ENCODE results near the gene LIPE. TPM values are rescaled to one million over a fixed set of nuclear protein-coding genes. Genes with fewer than 3 reads are reported as not detected.

LIPE gene
- total RNA-seq (2014; rRNA removed) (2.1 and 3.7 TPM in 2 replicates), Bru-seq, nascent RNA (percentile 33 among the genes with signal in this experiment), BruChase-seq, experiment 1, labeled RNA remaining after a 6-hour chase (percentile 26 among the genes with signal in this experiment), BruChase-seq, experiment 2, labeled RNA remaining after a 2-hour chase (percentile 27 among the genes with signal in this experiment)
- long read RNA-seq, partial matches to known transcripts = 0 of 1 reads
- long read RNA-seq, other reads (novel, unspliced or antisense) = 1 of 1 reads

- intact Hi-C loops (cut with micrococcal nuclease) = no loop called here
- no peaks in the 10 kb centered on the region for H3K79me2 ChIP-seq (ENCODE audit: low read length)
- no peak within 1 kb of the TSS for H3K9ac ChIP-seq (ENCODE audit: low read length)
- no peak within 1 kb of the TSS for H3K27ac ChIP-seq (ENCODE audit: low read length)
- no peaks in the 10 kb centered on the region for H3K9me2 ChIP-seq (replicated peaks; ENCODE audit: low read length)
- no peaks in the 10 kb centered on the region for H3F3A ChIP-seq (ENCODE audit: low read length, unreplicated experiment)
- no peaks in the 10 kb centered on the region for H3K9me3 ChIP-seq (ENCODE audit: low read length)
- DNase-seq = no peak
- BruUV-seq (replicated peaks) = no TSS peak
- CTCF ChIA-PET = no interaction called here
- no peaks in the 10 kb centered on the region for H4K20me1 ChIP-seq (ENCODE audit: low read length)
- TF ChIP-seq EZH2 (IDR thresholded peaks at IDR 0.05; ENCODE audit: low read length, unreplicated experiment) (no peak), EZH2phosphoT487 (IDR thresholded peaks at IDR 0.05; ENCODE audit: borderline replicate concordance, low read length) (no peak), CTCF (conservative IDR thresholded peaks at IDR 0.05; ENCODE audit: low read depth, low read length) (no peak)
- no peak for ATAC-seq
- H2AFZ ChIP-seq (ENCODE audit: low read length) = no peak within 1 kb of the TSS
- no peak within 1 kb of the TSS for H3K4me3 ChIP-seq (ENCODE audit: low read length)
- H3K4me1 ChIP-seq (ENCODE audit: insufficient read depth, low read length) = peaks cover 12% of the 10 kb centered on the region; the same call in 1 of the 2 replicates
- H3K36me3 ChIP-seq (ENCODE audit: low read depth, low read length) = no peaks in the 10 kb centered on the region
- POLR2A ChIA-PET (ENCODE audit: unreplicated experiment) = no interaction called here
- no peak within 1 kb of the TSS for H3K4me2 ChIP-seq (ENCODE audit: low read length)
- H3K27me3 ChIP-seq (ENCODE audit: low read length) = no peaks in the 10 kb centered on the region
These were observed at the start of gene LIPE for GRCh38 chr19:42427313-42427712. TSS of gene LIPE (minus strand) at chr19:42427388. CDS start at chr19:42427149, 239 bp downstream.

GRCh38 chr19:42475366-42475765 lies 48.2 kb upstream of the LIPE start:
- no peaks in the 10 kb centered on the region for H3K27me3 ChIP-seq (ENCODE audit: low read length)
- ChIA-PET POLR2A (ENCODE audit: unreplicated experiment) (no interaction called here), CTCF (no interaction called here)
- BruUV-seq (replicated peaks) = no TSS peak
- H2AFZ ChIP-seq (ENCODE audit: low read length) = no peak overlapping the region
- no peaks in the 10 kb centered on the region for H3K9me2 ChIP-seq (replicated peaks; ENCODE audit: low read length)
- no peak for TF ChIP-seq EZH2phosphoT487 (IDR thresholded peaks at IDR 0.05; ENCODE audit: borderline replicate concordance, low read length)
- no peak for TF ChIP-seq EZH2 (IDR thresholded peaks at IDR 0.05; ENCODE audit: low read length, unreplicated experiment)
- TF ChIP-seq CTCF (conservative IDR thresholded peaks at IDR 0.05; ENCODE audit: low read depth, low read length) = no peak
- peaks cover 26% of the 10 kb centered on the region for H3K4me1 ChIP-seq (ENCODE audit: insufficient read depth, low read length)
- H3K4me2 ChIP-seq (ENCODE audit: low read length) = no peak overlapping the region
- no peak overlapping the region for H3K4me3 ChIP-seq (ENCODE audit: low read length)
- ATAC-seq (no peak), DNase-seq (no peak)
- intact Hi-C loops (cut with micrococcal nuclease) = no loop called here
- no peak overlapping the region for H3K27ac ChIP-seq (ENCODE audit: low read length)
- H3K9ac ChIP-seq (ENCODE audit: low read length) = no peak overlapping the region
- no peaks in the 10 kb centered on the region for H3K9me3 ChIP-seq (ENCODE audit: low read length)
- no peaks in the 10 kb centered on the region for H3K36me3 ChIP-seq (ENCODE audit: low read depth, low read length)
- no peaks in the 10 kb centered on the region for H3F3A ChIP-seq (ENCODE audit: low read length, unreplicated experiment)
- H4K20me1 ChIP-seq (ENCODE audit: low read length) = no peaks in the 10 kb centered on the region
- H3K79me2 ChIP-seq (ENCODE audit: low read length) = no peaks in the 10 kb centered on the region

- BruUV-seq (replicated peaks) = no TSS peak
- no peaks in the 10 kb centered on the region for H3K36me3 ChIP-seq (ENCODE audit: low read depth, low read length)
- H2AFZ ChIP-seq (ENCODE audit: low read length) = no peak overlapping the region
- intact Hi-C loops (cut with micrococcal nuclease) = no loop called here
- no peak overlapping the region for H3K4me3 ChIP-seq (ENCODE audit: low read length)
- ATAC-seq = no peak
- POLR2A ChIA-PET (ENCODE audit: unreplicated experiment) = no interaction called here
- DNase-seq = no peak
- CTCF ChIA-PET = no interaction called here
- H4K20me1 ChIP-seq (ENCODE audit: low read length) = no peaks in the 10 kb centered on the region
- no peak overlapping the region for H3K27ac ChIP-seq (ENCODE audit: low read length)
- no peak overlapping the region for H3K4me2 ChIP-seq (ENCODE audit: low read length)
- H3K9me2 ChIP-seq (replicated peaks; ENCODE audit: low read length) = no peaks in the 10 kb centered on the region
- H3K27me3 ChIP-seq (ENCODE audit: low read length) = no peaks in the 10 kb centered on the region
- H3K9me3 ChIP-seq (ENCODE audit: low read length) = no peaks in the 10 kb centered on the region
- H3K4me1 ChIP-seq (ENCODE audit: insufficient read depth, low read length) = peaks cover 23% of the 10 kb centered on the region
- H3F3A ChIP-seq (ENCODE audit: low read length, unreplicated experiment) = no peaks in the 10 kb centered on the region
- H3K9ac ChIP-seq (ENCODE audit: low read length) = no peak overlapping the region
- TF ChIP-seq CTCF (conservative IDR thresholded peaks at IDR 0.05; ENCODE audit: low read depth, low read length) (no peak), EZH2 (IDR thresholded peaks at IDR 0.05; ENCODE audit: low read length, unreplicated experiment) (no peak)
- no peaks in the 10 kb centered on the region for H3K79me2 ChIP-seq (ENCODE audit: low read length)
These were observed 47.6 kb upstream of the LIPE start for GRCh38 chr19:42474743-42475142.

Data from PC-3 (cell line).